ENCODE data around the gene RGS11. TPM values are rescaled to one million over a fixed set of nuclear protein-coding genes. Genes with fewer than 3 reads are reported as not detected.

The RGS11 gene
- total RNA-seq, 1 experiment from 2014 or later = 8.9 TPM

DNA sequence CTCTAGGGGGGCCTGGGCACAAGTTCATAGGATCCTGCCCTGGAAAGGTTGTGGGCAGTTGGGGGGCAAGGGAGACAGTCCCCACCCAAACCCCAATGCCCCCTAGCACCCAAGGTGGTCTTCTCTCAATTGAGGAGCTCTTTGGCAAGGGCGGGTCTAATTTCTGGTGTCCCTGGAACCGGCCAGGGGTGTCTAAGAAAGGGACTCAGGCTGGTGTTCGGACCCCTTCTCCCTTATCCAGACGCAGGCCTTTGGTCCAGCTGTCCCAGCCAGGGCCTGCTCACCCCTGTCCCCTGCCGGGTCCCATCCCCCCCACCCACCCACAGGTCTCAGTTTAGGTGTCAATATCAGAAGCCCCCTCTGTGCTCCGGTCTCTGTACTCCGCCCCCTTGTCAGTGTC lies 3.8 kb upstream of the RGS11 start:
- Mint-ChIP-seq H3K36me3 (ENCODE audit: insufficient read depth, unreplicated experiment) (peaks cover 5% of the 10 kb centered on the region), H3K27ac (ENCODE audit: unreplicated experiment) (no peak overlapping the region), H3K4me3 (ENCODE audit: unreplicated experiment) (no peak overlapping the region), H3K9me3 (ENCODE audit: unreplicated experiment) (no peaks in the 10 kb centered on the region), H3K4me1 (ENCODE audit: low read depth, unreplicated experiment) (no peaks in the 10 kb centered on the region), H3K27me3 (ENCODE audit: insufficient read depth, unreplicated experiment) (no peaks in the 10 kb centered on the region)
- ChIA-PET POLR2A (no interaction called here), CTCF (interaction anchor here (1.5 kb wide), 1 partner anchor 73 kb away, joined by 8 read pairs; the partner anchor contains the start of gene AXIN1)
- no peak for DNase-seq
- Histone ChIP-seq H3K27me3 (replicated peaks; ENCODE audit: control insufficient read depth, insufficient read depth, low read length) (no peaks in the 10 kb centered on the region; the same call in 1 of the 2 replicates), H3K4me3 (ENCODE audit: low read depth, low read length) (no peak overlapping the region), H3K9me3 (no peaks in the 10 kb centered on the region), H3K4me1 (no peaks in the 10 kb centered on the region), H3K36me3 (ENCODE audit: control insufficient read depth, insufficient read depth, low read length) (no peaks in the 10 kb centered on the region)
- no TSS peak for BruUV-seq (replicated peaks)
- intact Hi-C loops (cut with micrococcal nuclease; ENCODE audit: unreplicated experiment) = no loop called here
- TF ChIP-seq, protein P1, sequence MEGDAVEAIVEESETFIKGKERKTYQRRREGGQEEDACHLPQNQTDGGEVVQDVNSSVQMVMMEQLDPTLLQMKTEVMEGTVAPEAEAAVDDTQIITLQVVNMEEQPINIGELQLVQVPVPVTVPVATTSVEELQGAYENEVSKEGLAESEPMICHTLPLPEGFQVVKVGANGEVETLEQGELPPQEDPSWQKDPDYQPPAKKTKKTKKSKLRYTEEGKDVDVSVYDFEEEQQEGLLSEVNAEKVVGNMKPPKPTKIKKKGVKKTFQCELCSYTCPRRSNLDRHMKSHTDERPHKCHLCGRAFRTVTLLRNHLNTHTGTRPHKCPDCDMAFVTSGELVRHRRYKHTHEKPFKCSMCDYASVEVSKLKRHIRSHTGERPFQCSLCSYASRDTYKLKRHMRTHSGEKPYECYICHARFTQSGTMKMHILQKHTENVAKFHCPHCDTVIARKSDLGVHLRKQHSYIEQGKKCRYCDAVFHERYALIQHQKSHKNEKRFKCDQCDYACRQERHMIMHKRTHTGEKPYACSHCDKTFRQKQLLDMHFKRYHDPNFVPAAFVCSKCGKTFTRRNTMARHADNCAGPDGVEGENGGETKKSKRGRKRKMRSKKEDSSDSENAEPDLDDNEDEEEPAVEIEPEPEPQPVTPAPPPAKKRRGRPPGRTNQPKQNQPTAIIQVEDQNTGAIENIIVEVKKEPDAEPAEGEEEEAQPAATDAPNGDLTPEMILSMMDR (IDR thresholded peaks at IDR 0.05; ENCODE audit: insufficient read depth in 1 of 2, low read depth in 1 of 2, low read length in 1 of 2, severe bottlenecking in 1 of 2, unreplicated experiment in 1 of 2) = no peak

DNA sequence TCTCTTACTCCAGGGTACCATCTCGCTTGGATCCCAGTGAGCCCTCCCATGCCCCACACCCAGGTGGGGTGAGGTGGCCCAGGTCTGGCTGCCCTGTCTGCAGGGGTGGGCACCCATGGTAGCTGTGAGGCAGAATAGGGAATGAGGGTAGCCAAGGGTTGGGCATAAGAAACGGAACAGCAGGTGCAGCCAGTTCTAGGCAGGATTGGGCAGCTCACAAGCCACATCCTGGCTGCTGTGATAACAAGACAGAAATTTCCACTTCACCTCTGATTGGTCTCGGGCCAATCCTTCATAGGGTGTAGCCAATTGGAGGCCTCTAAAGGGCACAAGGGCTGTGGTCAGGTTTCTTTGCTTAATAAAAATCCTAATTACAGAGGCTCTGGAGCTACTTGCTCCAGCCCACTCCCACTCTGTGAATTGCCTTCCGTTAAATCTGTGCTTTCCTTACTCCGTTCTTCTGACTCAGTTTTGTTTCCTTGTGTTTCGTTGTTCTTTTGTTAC lies 3.2 kb upstream of the RGS11 start:
- no peaks in the 10 kb centered on the region; the same call in 1 of the 2 replicates for H3K27me3 ChIP-seq (replicated peaks; ENCODE audit: control insufficient read depth, insufficient read depth, low read length)
- CTCF ChIA-PET = interaction anchor here (1.1 to 1.5 kb wide), 2 partner anchors 39 to 74 kb away, joined by 3 to 8 read pairs; partner anchors contain the start of gene AXIN1
- no TSS peak for BruUV-seq (replicated peaks)

DNA sequence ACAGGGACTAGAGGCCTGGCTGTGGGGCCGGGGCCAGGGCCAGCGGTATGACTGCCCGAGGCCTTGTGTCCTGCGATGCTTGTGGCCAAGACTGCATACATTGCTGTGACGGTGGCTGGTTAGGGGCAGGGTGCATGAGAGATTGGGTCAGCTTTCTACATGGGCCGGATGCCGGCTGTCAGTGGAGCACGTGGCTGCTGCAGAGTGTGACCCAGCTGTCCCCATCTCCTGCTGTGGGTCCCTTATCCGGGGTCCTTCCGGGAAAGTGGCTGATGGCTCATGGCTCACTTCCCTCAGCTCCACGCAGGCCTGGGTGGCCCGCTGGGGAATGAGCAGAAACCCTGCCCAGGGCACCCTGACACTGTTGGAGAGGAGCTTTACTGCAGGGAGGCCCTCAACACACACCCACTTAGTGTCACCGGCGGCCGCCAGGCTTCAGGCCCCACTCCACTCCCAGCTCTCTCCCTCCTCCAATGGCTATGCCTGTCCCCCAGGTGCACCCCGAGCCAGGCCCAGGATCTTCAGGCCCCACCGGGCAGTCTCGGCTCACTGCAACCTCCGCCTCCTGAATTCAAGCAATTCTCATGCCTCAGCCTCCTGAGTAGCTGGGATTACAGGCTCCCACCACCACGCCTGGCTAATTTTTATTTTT lies 808 bp upstream of the RGS11 start:
- Mint-ChIP-seq H3K27ac (ENCODE audit: unreplicated experiment) (no peak overlapping the region), H3K9me3 (ENCODE audit: unreplicated experiment) (no peaks in the 10 kb centered on the region), H3K4me1 (ENCODE audit: low read depth, unreplicated experiment) (no peaks in the 10 kb centered on the region), H3K36me3 (ENCODE audit: insufficient read depth, unreplicated experiment) (no peaks in the 10 kb centered on the region), H3K4me3 (ENCODE audit: unreplicated experiment) (peak overlapping the region; percentile 54), H3K27me3 (ENCODE audit: insufficient read depth, unreplicated experiment) (no peaks in the 10 kb centered on the region)
- Histone ChIP-seq H3K27me3 (replicated peaks; ENCODE audit: control insufficient read depth, insufficient read depth, low read length) (no peaks in the 10 kb centered on the region; the same call in 1 of the 2 replicates), H3K9me3 (no peaks in the 10 kb centered on the region), H3K4me3 (ENCODE audit: low read depth, low read length) (no peak overlapping the region), H3K4me1 (no peaks in the 10 kb centered on the region), H3K36me3 (ENCODE audit: control insufficient read depth, insufficient read depth, low read length) (no peaks in the 10 kb centered on the region)
- no peak for DNase-seq
- ChIA-PET CTCF (no interaction called here), POLR2A (no interaction called here)
- intact Hi-C loops (cut with micrococcal nuclease; ENCODE audit: unreplicated experiment) = no loop called here
- TF ChIP-seq, protein P1 (IDR thresholded peaks at IDR 0.05; ENCODE audit: insufficient read depth in 1 of 2, low read depth in 1 of 2, low read length in 1 of 2, severe bottlenecking in 1 of 2, unreplicated experiment in 1 of 2) = no peak
- no TSS peak for BruUV-seq (replicated peaks)

More for the DNA sequence above, 3.2 kb upstream of the RGS11 start:
- POLR2A ChIA-PET = no interaction called here
- H3K4me1 ChIP-seq = no peaks in the 10 kb centered on the region
- Mint-ChIP-seq H3K4me1 (ENCODE audit: low read depth, unreplicated experiment) (no peaks in the 10 kb centered on the region), H3K27me3 (ENCODE audit: insufficient read depth, unreplicated experiment) (no peaks in the 10 kb centered on the region), H3K36me3 (ENCODE audit: insufficient read depth, unreplicated experiment) (no peaks in the 10 kb centered on the region), H3K9me3 (ENCODE audit: unreplicated experiment) (no peaks in the 10 kb centered on the region), H3K4me3 (ENCODE audit: unreplicated experiment) (no peak overlapping the region), H3K27ac (ENCODE audit: unreplicated experiment) (no peak overlapping the region)
- intact Hi-C loops (cut with micrococcal nuclease; ENCODE audit: unreplicated experiment) = no loop called here
- no peaks in the 10 kb centered on the region for H3K36me3 ChIP-seq (ENCODE audit: control insufficient read depth, insufficient read depth, low read length)
- peak in 1 of 2 experiments; percentile 33 for DNase-seq
- TF ChIP-seq, protein P1 (IDR thresholded peaks at IDR 0.05; ENCODE audit: insufficient read depth in 1 of 2, low read depth in 1 of 2, low read length in 1 of 2, severe bottlenecking in 1 of 2, unreplicated experiment in 1 of 2) = no peak
- no peaks in the 10 kb centered on the region for H3K9me3 ChIP-seq
- H3K4me3 ChIP-seq (ENCODE audit: low read depth, low read length) = no peak overlapping the region

All from Caco-2 (cell line).